ENCODE measurements around the gene CDK14.

Gene CDK14

DNA sequence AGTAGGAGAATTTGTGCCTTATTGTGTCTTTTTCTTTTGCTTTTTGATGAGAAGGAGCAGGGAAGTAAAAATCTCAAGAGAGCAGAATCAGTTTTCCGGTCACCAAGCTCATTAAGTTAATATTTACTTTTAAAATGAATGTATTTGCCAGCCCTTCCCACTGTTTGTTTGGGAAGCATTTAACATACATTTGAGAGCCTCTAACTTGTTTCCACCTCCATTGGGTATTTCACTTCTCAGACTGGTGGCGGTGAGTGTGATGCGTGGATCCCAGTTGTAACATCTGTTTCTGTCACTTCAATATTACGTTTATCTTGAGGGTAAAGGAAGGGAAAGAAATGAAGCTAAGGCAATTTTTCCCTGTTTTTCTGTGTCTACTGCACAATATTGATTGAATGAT lies 22.8 kb downstream of the CDK14 start:
- TF ChIP-seq TAF1 (IDR thresholded peaks at IDR 0.05; ENCODE audit: borderline replicate concordance, insufficient read depth, low read length) (no peak), SIN3A (IDR thresholded peaks at IDR 0.05; ENCODE audit: borderline replicate concordance, insufficient read depth, low read length) (no peak), FOXP2 (optimal IDR thresholded peaks at IDR 0.05; ENCODE audit: borderline replicate concordance, extremely low read depth, extremely low read length, insufficient read depth) (no peak), POLR2AphosphoS5 (IDR thresholded peaks at IDR 0.05; ENCODE audit: low read depth, low read length) (no peak)
- TF ChIP-seq, protein P1, sequence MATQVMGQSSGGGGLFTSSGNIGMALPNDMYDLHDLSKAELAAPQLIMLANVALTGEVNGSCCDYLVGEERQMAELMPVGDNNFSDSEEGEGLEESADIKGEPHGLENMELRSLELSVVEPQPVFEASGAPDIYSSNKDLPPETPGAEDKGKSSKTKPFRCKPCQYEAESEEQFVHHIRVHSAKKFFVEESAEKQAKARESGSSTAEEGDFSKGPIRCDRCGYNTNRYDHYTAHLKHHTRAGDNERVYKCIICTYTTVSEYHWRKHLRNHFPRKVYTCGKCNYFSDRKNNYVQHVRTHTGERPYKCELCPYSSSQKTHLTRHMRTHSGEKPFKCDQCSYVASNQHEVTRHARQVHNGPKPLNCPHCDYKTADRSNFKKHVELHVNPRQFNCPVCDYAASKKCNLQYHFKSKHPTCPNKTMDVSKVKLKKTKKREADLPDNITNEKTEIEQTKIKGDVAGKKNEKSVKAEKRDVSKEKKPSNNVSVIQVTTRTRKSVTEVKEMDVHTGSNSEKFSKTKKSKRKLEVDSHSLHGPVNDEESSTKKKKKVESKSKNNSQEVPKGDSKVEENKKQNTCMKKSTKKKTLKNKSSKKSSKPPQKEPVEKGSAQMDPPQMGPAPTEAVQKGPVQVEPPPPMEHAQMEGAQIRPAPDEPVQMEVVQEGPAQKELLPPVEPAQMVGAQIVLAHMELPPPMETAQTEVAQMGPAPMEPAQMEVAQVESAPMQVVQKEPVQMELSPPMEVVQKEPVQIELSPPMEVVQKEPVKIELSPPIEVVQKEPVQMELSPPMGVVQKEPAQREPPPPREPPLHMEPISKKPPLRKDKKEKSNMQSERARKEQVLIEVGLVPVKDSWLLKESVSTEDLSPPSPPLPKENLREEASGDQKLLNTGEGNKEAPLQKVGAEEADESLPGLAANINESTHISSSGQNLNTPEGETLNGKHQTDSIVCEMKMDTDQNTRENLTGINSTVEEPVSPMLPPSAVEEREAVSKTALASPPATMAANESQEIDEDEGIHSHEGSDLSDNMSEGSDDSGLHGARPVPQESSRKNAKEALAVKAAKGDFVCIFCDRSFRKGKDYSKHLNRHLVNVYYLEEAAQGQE (IDR thresholded peaks at IDR 0.05; ENCODE audit: insufficient read depth in 1 of 2, low read depth in 2 of 2, low read length in 2 of 2) = no peak

DNA sequence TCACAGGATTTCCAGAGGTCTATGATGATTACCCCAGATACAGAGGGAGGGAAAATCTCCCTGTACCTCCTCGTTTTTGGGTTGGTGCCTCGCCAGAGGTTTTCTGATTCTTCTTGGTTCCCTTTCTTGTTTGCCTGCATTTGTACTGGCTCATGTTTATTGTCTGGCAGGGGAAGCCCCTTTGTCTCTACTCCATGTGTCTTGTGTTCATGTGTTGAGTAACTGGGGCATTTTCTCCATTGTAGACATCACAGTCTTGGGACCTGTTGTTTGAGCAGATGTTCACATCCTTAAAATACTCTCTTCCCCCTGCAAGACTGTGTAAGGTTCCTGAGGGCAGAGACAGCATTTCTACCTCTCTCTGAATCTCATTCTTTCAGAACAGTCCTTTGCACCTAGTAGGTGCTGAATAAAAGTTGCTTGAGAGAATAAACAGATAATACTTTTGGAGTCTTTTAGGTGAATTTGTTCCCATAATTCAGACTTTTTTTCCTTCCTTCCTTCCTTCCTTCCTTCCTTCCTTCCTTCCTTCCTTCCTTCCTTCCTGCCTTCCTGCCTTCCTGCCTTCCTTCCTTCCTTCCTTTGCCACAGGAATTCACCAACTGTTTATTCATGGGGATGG lies 25.1 kb downstream of the CDK14 start:
- no peak for TF ChIP-seq FOXP2 (optimal IDR thresholded peaks at IDR 0.05; ENCODE audit: borderline replicate concordance, extremely low read depth, extremely low read length, insufficient read depth)
- TF ChIP-seq SIN3A (IDR thresholded peaks at IDR 0.05; ENCODE audit: borderline replicate concordance, insufficient read depth, low read length) = no peak
- TF ChIP-seq, protein P1 (IDR thresholded peaks at IDR 0.05; ENCODE audit: insufficient read depth in 1 of 2, low read depth in 2 of 2, low read length in 2 of 2) = no peak
- TF ChIP-seq POLR2AphosphoS5 (IDR thresholded peaks at IDR 0.05; ENCODE audit: low read depth, low read length) = no peak
- no peak for TF ChIP-seq TAF1 (IDR thresholded peaks at IDR 0.05; ENCODE audit: borderline replicate concordance, insufficient read depth, low read length)

DNA sequence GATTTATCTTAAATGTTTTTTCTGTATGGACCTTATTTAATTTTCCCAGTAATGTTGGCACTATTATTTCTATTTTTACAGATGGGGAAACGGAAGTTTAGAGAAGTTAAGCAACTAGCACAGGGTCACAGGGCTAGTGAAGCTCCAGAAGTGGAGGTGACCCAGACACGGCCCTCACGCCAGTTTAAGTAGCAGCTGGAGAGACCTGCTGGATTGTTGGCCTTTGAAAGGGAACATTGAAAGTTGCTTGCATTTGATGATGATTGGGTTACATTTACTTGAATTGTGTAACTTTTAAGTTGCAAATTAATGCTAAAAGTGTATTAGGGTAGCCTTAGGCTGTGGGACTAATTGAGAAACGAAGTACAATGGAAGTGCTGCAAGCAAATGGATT lies 25.6 kb downstream of the CDK14 start:
- TF ChIP-seq SIN3A (IDR thresholded peaks at IDR 0.05; ENCODE audit: borderline replicate concordance, insufficient read depth, low read length) (no peak), TAF1 (IDR thresholded peaks at IDR 0.05; ENCODE audit: borderline replicate concordance, insufficient read depth, low read length) (no peak), FOXP2 (optimal IDR thresholded peaks at IDR 0.05; ENCODE audit: borderline replicate concordance, extremely low read depth, extremely low read length, insufficient read depth) (no peak)
- TF ChIP-seq, protein P1 (IDR thresholded peaks at IDR 0.05; ENCODE audit: insufficient read depth in 1 of 2, low read depth in 2 of 2, low read length in 2 of 2) = no peak

DNA sequence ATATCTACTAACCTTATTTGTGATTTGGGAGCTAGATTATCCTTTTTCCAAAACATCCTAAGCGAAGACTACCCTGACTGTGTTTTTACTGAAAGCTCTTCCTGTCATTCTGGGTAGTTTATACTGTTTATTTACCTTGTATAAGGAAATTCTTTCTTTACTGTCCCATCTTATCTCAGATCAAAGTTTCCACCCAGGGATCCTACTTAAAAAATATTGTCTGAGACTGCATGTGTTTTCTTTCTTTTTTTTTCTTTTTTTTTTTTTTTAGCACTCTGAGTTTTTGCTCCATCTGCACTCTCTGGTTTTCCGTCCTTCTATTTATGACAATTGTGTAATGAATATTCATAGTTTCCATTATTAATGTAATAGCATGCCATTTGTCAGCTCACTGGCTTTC lies 26.5 kb downstream of the CDK14 start:
- TF ChIP-seq POLR2AphosphoS5 (IDR thresholded peaks at IDR 0.05; ENCODE audit: low read depth, low read length) = no peak
- no peak for TF ChIP-seq SIN3A (IDR thresholded peaks at IDR 0.05; ENCODE audit: borderline replicate concordance, insufficient read depth, low read length)
- TF ChIP-seq FOXP2 (optimal IDR thresholded peaks at IDR 0.05; ENCODE audit: borderline replicate concordance, extremely low read depth, extremely low read length, insufficient read depth) = no peak
- TF ChIP-seq, protein P1 (IDR thresholded peaks at IDR 0.05; ENCODE audit: insufficient read depth in 1 of 2, low read depth in 2 of 2, low read length in 2 of 2) = no peak
- no peak for TF ChIP-seq TAF1 (IDR thresholded peaks at IDR 0.05; ENCODE audit: borderline replicate concordance, insufficient read depth, low read length)

Measured in PFSK-1 (cell line).